T follicular helper cell (primary cell): Measurements from ENCODE around the gene RNPEPL1.

Experiments
- DNase-seq: peaks from one replicate; pipeline ENCODE4 v3.0.0-alpha.2; 2020; ENCODE audit warnings: low read depth

RNPEPL1 gene

DNA sequence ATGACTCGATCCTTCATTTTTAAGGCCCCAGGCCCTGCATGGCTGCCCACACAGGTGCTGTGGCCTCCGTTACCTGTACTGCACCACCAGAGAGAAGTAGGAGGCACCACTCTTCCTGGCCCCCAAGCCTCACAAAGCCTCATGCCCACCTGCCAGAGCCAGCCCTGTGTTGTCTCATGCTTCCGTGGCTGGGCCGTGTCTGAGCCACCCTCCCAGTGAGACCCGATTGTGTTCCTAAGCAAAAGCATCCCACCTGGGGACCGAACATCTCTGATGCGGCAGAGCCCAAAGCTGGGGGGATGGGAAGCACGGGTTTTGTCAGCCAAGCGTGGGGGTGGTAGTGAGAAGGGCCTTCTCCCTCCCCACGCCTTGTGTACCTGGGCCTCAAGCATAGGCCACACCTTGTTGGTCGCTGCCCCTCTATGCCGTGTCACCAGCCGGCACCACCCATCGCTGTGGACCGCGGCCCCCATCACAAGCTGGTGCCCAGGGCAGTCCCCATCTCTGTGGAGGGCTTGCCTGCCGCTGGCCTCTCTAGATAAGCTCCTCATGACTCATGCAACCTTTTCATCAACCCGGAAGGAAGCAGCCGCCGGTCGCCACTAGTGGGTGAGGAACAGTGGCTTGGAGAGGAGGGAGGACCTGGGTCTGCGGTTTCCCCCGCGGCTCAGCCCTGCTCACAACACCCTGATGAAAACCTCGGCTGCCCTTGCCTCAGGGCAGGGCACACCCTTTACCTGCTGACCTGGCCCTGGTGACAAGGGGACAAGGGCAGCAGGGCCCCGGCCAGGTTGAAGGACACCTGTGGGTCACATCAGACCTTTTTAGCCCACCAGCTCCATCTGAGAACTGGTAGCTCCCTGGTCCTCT is 2.7 kb upstream of the RNPEPL1 start:
- peak; percentile 82 for DNase-seq

DNA sequence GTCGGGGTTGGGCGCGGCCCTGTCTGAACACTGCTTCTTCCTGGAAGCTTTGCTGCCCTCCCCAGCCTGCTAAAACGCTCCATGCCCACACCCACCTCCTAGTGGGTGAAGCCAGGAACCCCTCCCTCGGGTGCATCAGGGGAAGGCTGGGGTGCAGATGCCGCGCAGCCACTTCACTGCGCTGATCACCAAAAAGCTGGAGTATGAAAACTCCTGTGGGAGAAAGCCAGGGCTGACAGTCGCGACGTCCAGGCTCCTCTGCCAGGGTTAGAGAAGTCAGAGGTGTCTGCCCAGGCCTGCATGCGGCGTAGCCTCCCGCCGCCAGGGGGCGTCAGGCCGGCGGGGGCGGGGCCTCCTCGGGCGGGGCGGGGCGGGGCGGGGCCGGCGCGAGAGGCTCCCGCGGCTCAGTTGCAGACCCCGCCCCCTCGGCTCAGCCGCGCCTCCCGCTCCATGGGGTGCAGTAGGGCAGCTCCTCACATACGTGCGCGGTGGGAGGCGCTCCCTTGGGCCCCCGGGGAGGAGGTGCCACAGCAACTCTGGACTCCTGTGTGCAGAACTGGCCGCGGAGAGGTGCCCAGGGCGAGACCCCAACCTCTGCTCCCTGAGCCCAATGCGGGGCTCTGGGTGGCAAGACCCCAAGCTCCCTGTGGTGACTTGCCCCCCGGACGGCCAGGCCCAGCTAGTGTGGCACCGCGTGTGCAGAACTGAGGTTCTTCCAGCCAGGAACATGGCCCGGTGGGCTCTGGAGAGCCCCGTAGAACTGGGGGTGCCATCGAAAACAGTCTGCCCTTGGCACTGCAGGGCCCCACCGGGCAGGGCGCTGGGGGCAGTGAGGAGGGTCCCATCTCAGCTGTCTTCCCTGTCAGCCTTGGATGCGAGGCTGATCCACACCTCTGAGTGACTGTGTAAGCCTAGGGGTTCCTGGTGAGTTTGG is 1.8 kb upstream of the RNPEPL1 start:
- peak; percentile 93 for DNase-seq

DNA sequence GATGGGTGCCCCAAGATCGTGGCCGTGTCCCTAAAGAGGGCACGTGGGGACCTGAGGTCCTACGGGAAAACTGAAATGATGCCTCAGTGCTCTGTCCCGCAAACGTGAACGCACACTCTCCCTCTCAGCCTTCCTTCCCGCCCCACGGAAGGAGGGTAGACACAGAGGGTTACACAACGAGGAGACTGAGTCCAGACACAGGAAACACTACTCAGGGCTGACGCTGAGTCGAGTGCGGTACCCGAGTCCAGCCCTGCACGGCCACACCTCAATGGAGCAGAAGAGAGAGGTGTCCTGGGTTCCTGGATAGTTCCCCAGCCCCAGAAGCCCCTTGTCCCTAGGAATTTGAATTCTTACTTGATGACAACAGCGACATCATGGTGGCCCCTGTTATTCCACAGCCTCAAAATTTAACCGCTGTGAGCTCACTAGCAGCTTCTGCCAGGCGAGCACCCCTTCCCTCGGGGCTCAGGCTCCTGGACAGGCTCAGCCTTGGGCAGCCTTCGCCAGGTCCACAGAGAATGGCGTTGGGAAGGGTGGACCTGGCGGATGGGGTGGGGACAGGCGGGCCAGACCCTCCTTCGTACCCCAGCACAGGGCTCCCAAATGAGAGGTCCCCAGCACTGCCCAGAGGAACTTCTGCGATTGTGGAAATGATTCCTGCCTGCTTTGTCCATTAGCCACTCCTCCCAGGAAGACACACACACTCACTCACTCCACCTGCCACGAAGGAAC is 980 bp upstream of the RNPEPL1 start:
- peak; percentile 37 for DNase-seq

DNA sequence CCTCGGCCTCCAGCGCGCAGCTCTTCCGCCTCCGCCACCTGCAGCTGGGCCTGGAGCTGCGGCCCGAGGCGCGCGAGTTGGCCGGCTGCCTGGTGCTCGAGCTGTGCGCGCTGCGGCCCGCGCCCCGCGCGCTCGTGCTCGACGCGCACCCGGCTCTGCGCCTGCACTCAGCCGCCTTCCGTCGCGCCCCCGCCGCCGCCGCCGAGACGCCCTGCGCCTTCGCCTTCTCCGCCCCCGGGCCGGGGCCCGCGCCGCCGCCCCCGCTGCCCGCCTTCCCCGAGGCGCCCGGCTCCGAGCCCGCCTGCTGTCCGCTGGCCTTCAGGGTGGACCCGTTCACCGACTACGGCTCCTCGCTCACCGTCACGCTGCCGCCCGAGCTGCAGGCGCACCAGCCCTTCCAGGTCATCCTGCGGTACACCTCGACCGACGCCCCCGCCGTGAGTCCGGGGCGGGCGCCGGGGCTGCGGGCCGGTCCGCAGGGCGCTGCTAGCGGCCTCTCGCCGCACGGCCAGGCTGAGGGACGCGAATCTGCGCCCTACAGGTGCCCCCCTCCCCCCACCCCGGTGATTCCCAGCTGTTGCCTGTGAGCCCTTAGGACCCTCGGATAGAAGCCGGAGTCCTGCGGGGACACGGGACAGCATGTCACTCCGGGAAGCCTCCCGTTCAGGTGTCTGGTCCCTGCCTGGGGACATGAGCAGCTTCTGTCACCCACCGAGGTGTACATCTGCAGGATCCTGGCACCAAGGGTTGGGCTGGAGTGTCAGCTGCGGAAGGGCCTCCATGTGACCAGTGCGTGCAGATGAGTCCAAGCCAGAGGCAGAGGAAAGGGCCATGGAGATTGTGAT is 616 bp downstream of the RNPEPL1 start:
- DNase-seq = peak; percentile 51

DNA sequence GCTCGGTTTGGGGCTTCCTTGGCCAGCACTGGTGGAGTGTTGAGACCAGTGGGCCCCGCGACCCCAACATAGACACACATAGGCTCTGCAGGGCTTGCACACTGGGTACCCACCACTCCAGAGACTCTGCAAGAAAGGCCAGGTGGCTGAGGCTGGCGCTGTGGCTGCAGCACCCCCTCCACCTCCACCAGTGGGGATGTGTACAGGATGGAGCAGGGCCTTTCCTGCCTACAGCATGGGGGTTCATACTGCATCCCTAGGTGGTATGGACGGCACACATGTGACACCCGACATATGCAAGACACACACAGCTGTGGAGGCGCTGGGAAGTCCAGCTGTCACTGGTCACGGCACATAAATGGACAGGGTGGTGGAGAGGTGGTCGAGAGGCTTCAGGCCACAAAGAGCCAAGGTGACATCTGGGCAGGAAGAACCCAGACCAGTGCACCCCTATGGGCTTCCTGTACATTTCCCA is 1.3 kb downstream of the RNPEPL1 start:
- no peak for DNase-seq

DNA sequence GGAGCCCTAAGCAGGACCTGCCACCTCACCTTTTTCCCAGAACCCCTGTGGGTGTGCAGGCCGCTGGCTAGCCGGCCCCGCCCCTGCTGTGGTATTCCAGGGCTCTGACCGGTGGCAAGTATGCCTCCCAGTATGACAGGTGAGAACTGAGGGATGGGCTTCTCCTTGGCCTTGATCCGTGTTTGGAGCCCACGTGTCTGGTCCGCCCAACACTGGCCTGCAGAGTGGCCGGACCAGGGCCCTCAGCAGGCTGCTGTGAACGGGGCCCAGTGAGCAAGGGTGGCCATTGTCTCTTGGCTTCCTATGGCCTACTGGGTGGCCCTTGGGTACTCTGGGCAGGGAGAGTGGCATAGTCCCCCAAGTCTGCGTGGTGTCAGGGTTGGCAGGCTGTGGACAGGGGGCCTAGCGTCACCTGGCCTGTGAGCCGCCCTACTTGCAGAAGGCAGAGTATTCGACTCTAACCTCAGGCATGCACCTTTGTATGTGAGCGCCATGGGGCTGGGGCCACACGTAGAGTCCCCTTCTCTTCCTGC is 1.8 kb downstream of the RNPEPL1 start:
- DNase-seq = no peak

DNA sequence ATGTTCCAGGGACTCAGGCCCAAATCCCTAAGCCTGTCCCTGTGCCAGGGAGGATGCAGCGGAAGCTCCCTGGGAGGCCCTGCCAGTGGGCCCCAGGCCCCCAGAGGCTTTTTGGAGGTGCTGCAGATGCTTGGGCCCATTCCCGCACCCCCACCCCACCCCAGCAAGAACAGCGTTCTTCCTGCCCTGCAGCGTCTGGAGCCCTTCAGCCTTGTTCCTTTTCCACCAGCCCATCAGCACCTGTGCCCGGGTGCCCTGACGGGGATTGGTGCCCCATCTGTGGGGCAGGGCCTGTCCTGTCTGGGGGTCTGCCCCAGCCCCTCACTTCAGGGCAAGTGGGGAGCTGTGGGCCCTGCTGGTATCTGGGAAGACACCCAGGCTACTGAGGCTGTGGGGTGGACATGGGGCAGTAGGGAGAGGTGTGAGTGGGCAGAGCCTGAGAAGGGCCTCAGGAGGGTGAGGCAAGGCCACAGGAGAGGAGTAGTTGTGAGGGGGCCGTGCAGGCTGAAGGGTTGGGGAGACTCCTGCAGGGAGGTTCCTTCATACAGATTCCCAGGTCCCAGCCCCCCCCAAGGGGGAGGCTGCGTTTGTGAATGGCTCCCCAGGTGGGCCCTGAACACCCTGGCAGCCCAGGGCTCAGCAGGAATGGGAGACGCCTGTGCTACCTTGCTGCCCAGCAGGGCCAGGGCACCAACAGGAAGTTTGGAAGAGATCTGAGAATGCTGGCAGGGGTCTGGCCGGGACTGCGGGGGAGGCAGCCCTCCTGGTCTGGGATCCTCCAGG is 2.4 kb downstream of the RNPEPL1 start:
- no peak for DNase-seq

DNA sequence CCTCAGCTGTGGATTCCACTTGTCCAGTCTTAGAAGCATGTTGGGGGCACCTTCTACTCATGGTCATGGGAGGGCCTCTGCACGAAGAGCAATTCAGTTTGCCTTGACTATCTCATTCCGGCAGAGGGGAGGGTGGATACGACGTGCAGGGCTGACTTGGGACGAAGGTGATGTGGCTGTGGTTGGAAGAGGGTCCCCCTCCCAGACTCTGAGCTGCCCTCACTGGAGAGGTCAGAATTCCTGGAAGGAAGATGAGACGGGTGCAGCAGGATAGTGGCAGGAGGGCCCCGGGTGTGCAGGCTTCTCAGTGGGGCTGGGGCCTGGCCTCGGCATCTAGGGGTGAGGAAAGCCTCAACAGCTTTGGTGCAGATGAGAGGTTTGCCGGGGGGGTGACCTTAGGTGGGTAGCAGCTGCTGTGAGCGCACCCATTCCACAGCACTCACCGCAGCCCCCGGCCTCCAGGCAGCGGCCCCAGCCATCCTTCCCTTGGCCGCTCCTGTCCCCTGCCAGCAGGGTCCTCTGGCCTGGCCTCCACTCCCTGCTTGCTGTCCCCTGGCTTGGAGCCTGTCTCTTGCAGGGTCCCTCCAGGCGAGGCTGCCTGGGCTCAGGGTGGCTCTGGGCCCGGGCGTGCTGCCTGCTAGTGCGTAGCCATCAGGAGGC is 3.2 kb downstream of the RNPEPL1 start:
- DNase-seq = no peak

DNA sequence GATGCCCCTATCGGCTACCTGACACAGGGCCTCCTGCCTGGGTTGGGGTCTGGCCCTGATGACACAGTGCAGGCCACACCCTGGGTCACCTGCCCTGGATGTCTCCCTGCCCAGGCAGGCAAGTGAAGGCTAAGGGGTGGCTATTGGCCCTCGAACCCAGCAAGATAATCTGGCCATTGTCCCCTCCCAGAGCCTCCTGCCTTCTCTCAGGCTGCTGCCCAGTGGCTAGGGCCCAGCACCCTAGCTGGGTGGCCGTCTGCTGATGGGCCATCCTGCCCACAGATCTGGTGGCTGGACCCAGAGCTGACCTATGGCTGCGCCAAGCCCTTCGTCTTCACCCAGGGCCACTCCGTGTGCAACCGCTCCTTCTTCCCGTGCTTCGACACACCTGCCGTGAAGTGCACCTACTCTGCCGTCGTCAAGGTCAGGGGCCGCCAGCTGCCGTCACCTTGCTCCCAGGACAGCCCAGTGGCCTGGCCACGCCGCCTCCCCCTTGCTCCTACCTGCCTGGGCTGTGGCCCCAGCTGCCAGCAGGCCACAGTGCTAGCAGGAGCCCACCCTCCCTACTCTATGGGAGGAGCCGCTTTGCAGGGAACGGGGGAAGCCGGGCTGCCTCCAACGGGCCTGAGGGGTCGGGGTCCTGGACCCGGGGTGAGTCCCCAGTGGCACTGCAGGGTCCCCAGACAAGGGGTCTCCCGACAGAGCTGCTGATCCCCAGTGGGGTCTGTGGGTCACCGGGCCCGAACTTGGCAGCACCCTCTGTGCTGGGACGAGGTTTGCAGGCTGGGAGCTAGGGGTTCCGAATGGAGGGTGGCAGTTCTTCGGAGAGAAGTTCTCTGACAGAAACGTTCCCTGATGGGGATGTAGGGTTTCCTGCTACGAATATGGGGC is 4.1 kb downstream of the RNPEPL1 start:
- DNase-seq = no peak

DNA sequence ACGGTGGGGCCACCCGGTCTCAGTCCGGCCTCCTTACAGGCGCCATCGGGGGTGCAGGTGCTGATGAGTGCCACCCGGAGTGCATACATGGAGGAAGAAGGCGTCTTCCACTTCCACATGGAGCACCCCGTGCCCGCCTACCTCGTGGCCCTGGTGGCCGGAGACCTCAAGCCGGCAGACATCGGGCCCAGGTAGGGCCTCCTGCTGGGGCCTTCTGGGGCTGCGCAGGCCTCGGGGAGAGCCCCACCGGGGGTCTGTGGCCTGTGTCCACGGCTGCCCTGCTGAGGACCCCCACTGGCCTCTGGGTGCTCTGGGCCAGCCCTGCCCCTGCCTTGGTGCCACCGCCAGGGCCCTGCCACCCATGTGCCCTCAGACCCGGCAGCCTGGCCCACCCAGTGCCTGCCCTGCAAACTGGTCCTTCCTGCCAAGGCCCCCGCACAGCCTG is 4.8 kb downstream of the RNPEPL1 start:
- DNase-seq = no peak

DNA sequence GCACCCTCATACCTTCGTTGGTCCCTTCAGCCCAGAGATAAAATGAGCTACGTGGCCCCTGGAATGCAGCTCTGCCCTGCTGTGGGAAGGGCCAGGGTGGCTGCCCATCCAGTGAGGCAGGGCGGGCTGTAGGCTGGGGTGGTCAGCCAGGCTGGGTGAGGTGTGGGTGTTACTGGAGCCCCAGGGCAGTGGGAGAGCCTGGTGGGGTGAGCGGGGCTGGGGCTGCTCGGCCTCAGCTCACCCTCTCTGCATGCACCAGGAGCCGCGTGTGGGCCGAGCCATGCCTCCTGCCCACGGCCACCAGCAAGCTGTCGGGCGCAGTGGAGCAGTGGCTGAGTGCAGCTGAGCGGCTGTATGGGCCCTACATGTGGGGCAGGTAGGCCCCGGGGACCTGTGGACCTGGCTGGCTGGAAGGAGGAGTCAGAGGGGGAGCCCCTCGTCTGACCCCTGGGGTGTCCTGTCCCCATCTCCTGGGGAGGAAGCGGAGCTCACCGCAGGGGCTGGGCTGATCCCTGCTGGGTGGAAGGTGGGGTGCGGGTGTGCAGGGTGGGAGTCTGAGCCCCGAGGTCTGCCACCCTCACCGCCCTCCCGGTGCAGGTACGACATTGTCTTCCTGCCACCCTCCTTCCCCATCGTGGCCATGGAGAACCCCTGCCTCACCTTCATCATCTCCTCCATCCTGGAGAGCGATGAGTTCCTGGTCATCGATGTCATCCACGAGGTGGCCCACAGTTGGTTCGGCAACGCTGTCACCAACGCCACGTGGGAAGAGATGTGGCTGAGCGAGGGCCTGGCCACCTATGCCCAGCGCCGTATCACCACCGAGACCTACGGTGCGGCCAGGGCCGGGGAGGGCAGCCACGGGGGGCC is 5.5 kb downstream of the RNPEPL1 start:
- DNase-seq = no peak

DNA sequence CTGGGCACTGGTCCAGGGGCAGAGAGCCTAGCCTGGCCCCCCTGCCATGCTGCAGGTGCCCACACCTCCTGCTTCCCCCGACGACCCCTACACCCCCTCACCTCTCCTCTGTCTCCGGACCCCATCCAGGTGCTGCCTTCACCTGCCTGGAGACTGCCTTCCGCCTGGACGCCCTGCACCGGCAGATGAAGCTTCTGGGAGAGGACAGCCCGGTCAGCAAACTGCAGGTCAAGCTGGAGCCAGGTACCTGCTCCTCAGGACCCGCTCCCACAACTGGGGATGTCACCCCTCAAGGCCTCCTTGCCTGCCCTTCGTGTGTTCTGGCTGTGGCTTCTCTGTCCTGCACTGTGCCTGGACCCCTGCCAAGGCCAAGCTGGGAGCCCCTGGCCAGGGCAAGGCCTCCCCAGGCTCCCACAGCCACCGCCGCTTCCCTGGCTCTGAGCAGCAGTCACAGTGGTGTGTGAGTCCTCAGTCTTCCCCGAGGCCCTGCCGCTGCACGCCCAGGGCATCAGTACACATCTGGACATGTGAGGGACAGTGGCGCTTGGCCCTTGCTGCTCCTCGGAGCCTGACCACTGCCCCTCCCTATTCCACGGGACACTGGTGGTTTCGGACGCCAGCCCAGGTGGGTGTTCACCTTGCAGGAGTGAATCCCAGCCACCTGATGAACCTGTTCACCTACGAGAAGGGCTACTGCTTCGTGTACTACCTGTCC is 6.3 kb downstream of the RNPEPL1 start:
- no peak for DNase-seq

DNA sequence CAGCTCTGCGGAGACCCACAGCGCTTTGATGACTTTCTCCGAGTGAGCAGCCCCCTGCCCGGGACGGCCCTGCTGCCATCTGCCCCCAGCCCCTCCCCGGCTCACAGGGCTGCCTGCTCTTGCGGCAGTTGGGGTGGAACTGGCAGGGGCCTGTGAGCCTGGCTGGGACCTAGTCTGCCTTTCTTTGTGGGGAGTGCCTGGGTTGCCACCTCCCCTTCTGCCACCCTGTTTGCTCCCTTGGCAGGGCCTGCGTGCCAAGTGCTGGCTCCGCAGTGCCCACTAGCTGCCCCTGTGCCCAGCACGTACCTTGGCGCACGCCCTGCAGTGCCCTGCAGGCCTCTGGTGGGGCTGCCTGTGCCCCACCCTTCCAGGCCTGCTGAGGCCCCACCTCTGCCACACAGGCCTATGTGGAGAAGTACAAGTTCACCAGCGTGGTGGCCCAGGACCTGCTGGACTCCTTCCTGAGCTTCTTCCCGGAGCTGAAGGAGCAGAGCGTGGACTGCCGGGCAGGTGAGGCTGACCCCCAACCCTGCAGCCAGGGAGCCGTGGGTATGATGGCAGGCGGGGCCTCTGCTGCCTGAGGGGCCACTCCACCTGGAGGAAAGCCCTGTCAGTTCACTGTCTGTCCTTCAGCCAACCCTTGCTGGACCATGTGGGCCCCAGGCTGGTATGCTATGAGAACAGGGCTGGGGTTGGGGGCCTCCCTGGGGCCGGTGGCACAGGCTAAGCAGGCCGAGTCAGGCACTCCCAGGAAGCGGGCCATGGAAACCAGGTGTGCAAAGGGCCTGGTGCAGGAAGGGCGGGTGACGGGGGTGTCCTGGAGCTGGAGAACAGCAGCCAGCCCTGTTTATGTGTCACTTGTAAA is 7.0 kb downstream of the RNPEPL1 start:
- no peak for DNase-seq

DNA sequence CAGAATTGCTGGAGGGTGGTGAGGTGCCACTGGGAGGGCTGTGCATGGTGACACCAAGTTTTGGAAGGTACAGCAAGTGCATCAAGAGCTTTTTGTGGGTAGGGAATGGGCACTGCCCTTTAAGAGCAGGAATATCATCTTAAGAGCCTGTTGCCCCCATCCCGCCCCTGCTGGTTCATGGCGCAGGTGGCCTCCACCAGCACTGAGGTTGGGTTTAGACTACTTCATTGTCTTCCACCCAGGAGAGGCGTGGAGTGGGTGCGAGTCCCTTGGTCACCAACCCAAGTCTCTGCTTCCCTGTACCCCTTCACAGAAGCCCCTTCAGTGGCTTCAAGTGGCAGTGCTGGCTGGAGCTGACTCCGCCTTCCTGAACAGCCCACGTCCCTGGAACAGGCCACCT is 7.8 kb downstream of the RNPEPL1 start:
- DNase-seq = no peak

DNA sequence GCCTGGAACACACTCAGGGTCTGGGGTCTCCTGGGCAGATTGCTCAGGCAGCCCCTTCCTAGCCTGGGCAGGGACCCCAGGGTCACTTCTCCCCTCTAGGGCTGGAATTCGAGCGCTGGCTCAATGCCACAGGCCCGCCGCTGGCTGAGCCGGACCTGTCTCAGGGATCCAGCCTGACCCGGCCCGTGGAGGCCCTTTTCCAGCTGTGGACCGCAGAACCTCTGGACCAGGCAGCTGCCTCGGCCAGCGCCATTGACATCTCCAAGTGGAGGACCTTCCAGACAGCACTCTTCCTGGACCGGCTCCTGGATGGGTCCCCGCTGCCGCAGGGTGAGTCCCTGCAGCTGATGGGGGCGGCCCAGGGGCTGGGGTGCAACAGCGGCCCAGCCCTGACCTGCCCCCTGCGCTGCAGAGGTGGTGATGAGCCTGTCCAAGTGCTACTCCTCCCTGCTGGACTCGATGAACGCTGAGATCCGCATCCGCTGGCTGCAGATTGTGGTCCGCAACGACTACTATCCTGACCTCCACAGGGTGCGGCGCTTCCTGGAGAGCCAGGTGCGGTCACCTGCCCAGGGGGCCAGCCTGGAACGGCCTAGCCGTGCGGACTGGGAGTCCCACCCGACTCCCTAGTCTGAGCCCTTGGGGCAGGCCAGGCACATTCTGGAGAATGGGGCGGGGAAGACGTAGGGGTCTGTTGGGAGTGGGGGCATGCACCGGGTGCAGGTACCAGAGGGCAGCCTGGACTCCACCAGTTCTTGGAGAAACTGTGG is 8.3 kb downstream of the RNPEPL1 start:
- DNase-seq = no peak
